NCI-H1436 (cell line): ENCODE data around the gene LRRC8E.

Experiments used
- DNase-seq: peaks from one replicate; lab custom pipeline; 2025; lab: John Stamatoyannopoulos, UW

Gene LRRC8E

GRCh38 chr19:7932276-7932929 lies 44.1 kb downstream of the LRRC8E start:
- no peak for DNase-seq

- no peak for DNase-seq
These were observed 44.6 kb downstream of the LRRC8E start for GRCh38 chr19:7932930-7933300.

GRCh38 chr19:7933411-7933810 lies 45.1 kb downstream of the LRRC8E start:
- DNase-seq = no peak

- no peak for DNase-seq
These were observed 45.8 kb downstream of the LRRC8E start for GRCh38 chr19:7933828-7934725.

GRCh38 chr19:7934766-7935165 lies 46.5 kb downstream of the LRRC8E start:
- DNase-seq = no peak

GRCh38 chr19:7940841-7941240 lies 52.5 kb downstream of the LRRC8E start:
- no peak for DNase-seq

GRCh38 chr19:7941895-7942596 lies 53.7 kb downstream of the LRRC8E start:
- DNase-seq = no peak

GRCh38 chr19:7942981-7943443 lies 54.7 kb downstream of the LRRC8E start:
- DNase-seq = no peak

- peak; percentile 100 for DNase-seq
These were observed 55.3 kb downstream of the LRRC8E start, which contains the start of gene TIMM44 for GRCh38 chr19:7943444-7944176. Gene TIMM44 (minus strand): TSS chr19:7943666. CDS start chr19:7943651, 15 bp downstream.

GRCh38 chr19:7944177-7944761 lies 56.0 kb downstream of the LRRC8E start:
- DNase-seq = peak; percentile 95

GRCh38 chr19:7947939-7948338 lies 59.6 kb downstream of the LRRC8E start:
- no peak for DNase-seq
